ENCODE data around the gene HBG1. TPM values are rescaled to one million over a fixed set of nuclear protein-coding genes. Genes with fewer than 3 reads are reported as not detected.

HBG1 gene
- total and polyA plus RNA-seq, 3 donors from 2014 or later, result not detected

DNA sequence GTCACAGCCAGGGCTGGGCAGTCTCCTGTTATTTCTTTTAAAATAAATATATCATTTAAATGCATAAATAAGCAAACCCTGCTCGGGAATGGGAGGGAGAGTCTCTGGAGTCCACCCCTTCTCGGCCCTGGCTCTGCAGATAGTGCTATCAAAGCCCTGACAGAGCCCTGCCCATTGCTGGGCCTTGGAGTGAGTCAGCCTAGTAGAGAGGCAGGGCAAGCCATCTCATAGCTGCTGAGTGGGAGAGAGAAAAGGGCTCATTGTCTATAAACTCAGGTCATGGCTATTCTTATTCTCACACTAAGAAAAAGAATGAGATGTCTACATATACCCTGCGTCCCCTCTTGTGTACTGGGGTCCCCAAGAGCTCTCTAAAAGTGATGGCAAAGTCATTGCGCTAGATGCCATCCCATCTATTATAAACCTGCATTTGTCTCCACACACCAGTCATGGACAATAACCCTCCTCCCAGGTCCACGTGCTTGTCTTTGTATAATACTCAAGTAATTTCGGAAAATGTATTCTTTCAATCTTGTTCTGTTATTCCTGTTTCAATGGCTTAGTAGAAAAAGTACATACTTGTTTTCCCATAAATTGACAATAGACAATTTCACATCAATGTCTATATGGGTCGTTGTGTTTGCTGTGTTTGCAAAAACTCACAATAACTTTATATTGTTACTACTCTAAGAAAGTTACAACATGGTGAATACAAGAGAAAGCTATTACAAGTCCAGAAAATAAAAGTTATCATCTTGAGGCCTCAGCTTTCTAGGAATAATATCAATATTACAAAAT, 38.6 kb upstream of the HBG1 start:
- no peak overlapping the region for H3K27ac ChIP-seq
- no peaks in the 10 kb centered on the region for H3K9me3 ChIP-seq
- WGBS, 2 donors, result 79 to 82% methylated on average over 7 of the region's 7 CpGs
- H3K36me3 ChIP-seq (ENCODE audit: low read depth, missing control alignments), result no peaks in the 10 kb centered on the region
- H3K4me1 ChIP-seq, result no peaks in the 10 kb centered on the region
- no peaks in the 10 kb centered on the region for H3K27me3 ChIP-seq
- DNase-seq, result no peak
- no peak overlapping the region for H3K4me3 ChIP-seq
- intact Hi-C loops (cut with DNase I; ENCODE audit: low total_unique reads), result no loop called here
- TF ChIP-seq POLR2A (IDR thresholded peaks at IDR 0.05) (no peak), CTCF (IDR thresholded peaks at IDR 0.05) (no peak)

DNA sequence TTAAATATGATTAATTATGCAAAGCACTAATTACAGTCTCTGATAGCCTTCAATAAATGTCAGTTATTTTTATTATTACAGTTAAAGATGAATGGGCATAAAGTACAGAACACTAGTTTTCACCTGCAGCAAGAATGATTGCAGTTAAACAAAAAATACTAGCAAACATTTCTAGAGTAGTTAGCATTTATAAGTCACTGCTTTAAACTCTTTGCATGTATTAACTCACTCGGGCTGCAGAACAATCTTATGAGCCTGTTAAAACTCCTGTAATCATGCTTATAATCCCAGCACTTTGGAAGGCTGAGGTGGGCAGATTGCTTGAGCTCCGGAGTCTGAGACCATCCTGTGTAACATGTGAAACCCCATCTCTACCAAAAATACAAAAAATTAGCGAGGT, 37.2 kb upstream of the HBG1 start:
- intact Hi-C loops (cut with DNase I; ENCODE audit: low total_unique reads), result no loop called here
- no peak for DNase-seq
- WGBS, 2 donors, result 81 to 91% methylated on average over 3 of the region's 3 CpGs
- Histone ChIP-seq H3K9me3 (no peaks in the 10 kb centered on the region), H3K4me1 (no peaks in the 10 kb centered on the region), H3K27me3 (no peaks in the 10 kb centered on the region), H3K4me3 (no peak overlapping the region), H3K27ac (no peak overlapping the region), H3K36me3 (ENCODE audit: low read depth, missing control alignments) (no peaks in the 10 kb centered on the region)
- TF ChIP-seq CTCF (IDR thresholded peaks at IDR 0.05) (no peak), POLR2A (IDR thresholded peaks at IDR 0.05) (no peak)

DNA sequence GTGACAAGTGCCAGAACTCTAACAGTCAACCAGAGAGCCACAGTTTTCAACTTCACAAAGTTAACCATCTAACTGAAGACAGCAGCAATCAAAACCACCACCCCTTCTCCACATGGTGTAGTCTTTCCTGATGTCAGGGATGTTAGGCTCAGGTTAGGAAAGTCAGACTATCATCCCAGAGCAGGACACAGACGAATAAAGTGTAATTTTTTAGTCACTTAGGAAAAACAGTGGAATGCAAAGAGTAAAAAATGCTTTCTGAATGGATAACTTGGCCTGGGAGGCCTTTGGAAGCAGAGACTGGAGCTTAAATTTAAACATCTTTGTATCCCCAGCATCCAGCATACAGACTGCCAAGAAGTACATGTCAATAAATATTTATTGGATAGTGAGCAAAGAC, 36.7 kb upstream of the HBG1 start:
- no peak overlapping the region for H3K4me3 ChIP-seq
- no peaks in the 10 kb centered on the region for H3K36me3 ChIP-seq (ENCODE audit: low read depth, missing control alignments)
- no peaks in the 10 kb centered on the region for H3K9me3 ChIP-seq
- H3K27me3 ChIP-seq, result no peaks in the 10 kb centered on the region
- no peaks in the 10 kb centered on the region for H3K4me1 ChIP-seq
- WGBS, 2 donors, result 53 to 61% methylated on average over 1 of the region's 1 CpG
- TF ChIP-seq CTCF (IDR thresholded peaks at IDR 0.05) (no peak), POLR2A (IDR thresholded peaks at IDR 0.05) (no peak)
- no peak overlapping the region for H3K27ac ChIP-seq
- DNase-seq, result no peak
- intact Hi-C loops (cut with DNase I; ENCODE audit: low total_unique reads), result no loop called here

DNA sequence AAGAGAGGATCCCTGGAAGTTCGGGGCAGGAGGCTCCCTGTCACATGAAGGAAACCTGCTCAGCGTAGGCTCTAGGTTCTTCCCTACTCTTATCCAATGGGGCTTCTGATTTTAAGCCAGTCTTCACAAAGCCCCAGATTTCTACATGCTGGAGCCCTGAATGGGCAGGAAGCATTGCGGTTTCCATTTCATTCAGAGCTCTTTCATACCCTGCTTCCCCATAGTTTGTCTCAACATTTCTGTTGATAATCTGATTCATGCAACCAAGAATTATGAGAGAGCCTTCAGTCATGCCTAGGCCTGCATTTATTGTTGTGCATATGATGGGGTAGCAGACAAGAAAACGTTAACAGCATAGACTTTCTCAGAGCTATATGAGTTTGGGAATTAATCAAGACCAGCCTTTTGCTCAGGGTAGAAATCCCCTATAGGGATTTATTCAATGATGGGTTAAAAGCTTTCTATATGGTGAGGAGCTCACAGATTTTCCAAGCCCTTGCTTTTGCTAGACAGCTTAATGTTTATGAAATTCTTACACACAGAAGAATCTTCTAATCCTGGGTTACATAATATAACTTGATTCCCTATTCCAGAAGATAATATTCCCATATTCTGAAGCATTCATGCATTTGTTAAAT, 36.2 kb upstream of the HBG1 start:
- H3K4me3 ChIP-seq, result no peak overlapping the region
- H3K9me3 ChIP-seq, result no peaks in the 10 kb centered on the region
- TF ChIP-seq POLR2A (IDR thresholded peaks at IDR 0.05), result no peak
- TF ChIP-seq CTCF (IDR thresholded peaks at IDR 0.05), result no peak
- intact Hi-C loops (cut with DNase I; ENCODE audit: low total_unique reads), result no loop called here
- DNase-seq, result no peak
- no peaks in the 10 kb centered on the region for H3K4me1 ChIP-seq
- no peak overlapping the region for H3K27ac ChIP-seq
- no peaks in the 10 kb centered on the region for H3K27me3 ChIP-seq
- whole genome bisulfite sequencing, 2 donors, result 90 to 92% methylated on average over 4 of the region's 4 CpGs
- no peaks in the 10 kb centered on the region for H3K36me3 ChIP-seq (ENCODE audit: low read depth, missing control alignments)

Data from testis (tissue), 3 donors.